ENCODE results near the gene TIAL1. TPM values are rescaled to one million over a fixed set of nuclear protein-coding genes. Genes with fewer than 3 reads are reported as not detected.
"Not testable (repeated sequence)": the region's sequence is repeated elsewhere in the genome, so short reads cannot be mapped to it uniquely, and the experiment has no call there.

TIAL1 gene, protein sequence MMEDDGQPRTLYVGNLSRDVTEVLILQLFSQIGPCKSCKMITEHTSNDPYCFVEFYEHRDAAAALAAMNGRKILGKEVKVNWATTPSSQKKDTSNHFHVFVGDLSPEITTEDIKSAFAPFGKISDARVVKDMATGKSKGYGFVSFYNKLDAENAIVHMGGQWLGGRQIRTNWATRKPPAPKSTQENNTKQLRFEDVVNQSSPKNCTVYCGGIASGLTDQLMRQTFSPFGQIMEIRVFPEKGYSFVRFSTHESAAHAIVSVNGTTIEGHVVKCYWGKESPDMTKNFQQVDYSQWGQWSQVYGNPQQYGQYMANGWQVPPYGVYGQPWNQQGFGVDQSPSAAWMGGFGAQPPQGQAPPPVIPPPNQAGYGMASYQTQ
- 97.7 TPM for total RNA-seq

DNA sequence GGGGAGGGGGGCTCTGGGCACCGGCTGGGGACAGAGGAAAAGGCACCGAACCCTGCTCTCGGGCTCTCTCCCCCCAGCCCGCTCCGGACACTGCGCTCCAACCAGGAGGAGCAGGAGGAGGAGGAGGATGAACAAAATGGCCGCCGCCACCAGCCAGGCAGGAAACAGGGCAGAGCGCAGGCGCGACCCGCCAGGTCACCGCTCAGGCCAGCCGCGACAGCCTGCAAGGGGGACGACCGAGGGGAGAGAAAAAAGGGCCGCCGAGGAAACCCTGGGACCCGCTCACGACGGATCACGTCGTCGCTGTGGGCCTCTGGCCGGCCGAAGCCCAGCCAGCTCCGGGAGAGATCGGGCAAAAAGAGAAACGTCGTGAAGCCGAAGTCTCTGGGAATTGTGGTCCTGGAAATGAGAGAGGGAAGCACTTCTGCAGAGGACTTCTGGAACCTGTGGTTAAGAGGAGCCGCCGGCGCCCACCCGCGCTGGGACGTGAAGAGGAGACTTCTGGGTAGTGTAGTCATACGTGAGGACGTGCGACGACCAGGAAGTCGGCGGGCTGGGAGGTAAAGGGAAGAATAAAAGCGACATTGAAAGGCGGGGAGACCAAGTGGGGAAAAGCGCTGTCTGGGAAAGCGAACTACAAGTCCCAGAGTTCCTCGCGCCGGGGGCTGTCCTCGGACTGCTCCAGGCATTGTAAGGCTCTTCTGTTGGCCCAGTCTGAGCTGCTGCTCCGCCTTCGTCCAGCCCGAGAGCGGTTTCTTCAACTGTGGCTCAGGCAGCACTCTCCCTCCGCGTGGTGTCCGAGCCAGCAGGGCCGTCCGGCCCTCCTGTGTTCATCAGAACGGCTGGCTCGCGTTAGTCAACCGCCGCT, at the start of gene TIAL1:
TIAL1 (minus strand) TSS at position 428 of the 868 bp plus-strand sequence. CDS start 499 bp downstream, outside the sequence.
- peak; percentile 99 for DNase-seq

DNA sequence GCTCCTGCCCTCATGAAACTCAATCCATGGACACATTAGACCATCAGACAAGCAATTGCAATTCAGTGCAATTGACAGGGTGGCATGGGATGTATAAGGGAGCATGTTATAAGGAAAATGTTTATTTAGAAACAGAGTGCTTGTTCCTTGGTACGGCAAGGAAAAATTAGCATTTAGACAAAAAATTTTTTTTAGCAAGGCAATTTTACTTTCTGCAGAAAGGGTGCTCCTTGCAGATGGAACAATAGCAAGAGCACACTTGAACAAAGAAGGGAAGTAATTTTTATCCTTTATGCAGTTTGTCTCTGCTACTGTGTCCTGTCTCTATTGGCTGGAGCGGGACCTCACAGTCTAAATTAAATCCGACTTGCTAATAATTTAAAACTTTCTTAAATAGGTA, 48.2 kb upstream of the TIAL1 start:
- no peak for DNase-seq

DNA sequence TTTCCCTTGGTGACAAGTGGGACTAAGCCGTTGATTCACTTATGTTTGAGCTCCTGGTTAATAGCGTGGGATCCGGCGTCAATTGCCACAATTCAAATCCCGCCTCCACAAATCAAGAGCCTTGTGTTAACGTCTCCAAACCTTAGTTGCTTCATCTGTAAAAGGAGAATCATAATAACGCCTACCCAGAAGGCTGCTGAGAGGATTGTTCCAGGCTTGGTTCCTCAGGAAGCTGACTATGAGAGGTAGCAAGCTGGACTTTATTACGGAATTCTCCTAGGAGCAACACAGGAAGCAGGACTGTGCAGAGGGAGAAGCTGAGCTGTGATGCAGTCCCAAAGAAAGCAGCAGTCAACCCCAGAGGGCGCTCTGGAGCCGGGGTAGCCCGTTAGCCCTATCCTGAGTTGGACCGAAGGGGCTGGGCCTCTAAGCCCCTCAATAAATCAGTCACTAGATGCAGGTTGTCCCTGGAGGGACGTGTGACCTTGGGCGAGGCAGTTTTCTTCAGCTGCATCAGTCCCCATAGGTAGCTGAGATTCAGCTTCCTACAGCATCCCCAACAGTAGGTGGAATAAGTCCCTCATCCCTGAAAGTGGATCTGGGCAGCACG, 47.5 kb upstream of the TIAL1 start:
- no peak for DNase-seq

DNA sequence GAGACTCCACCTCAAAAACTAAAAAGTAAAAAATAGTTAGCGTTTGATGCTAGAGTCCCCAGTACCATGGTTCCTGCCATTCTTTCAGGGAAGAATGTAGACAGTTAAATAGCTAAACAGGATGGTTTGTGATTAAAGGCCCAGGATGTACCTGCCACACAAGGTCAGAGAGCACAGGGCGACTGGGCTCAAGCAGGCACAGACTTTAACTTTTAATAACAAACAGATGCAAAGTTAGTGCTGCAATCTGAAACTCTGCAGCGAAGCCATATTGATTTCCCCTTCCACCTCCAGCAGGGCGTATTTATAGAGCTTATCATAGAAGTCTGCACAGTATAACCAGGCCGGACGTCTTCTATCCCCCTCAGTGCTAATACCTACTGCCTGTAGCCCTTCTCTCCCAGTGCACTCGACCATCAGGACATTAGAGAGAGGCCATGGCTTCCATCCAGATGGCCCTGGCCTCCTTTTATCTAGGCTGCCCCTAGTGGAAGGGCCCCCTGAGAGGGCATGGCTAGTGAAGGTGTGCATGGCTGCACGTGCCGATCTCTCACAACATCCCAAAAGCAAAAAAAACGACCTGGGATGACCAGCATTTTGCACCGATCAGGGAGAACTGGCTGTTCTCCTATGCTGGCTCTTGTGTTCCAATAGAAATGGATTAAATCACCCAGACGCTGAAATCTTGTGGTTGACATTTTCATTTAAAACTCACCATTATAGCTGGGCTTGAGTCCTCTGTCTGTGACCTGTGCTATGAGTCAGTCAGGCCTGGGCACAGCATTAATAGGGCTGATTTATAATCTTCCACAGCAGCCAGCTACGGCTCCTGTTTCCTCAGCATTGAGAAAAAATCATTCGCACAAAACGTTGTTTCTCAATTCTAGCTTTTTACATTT, 46.8 kb upstream of the TIAL1 start:
- DNase-seq, result no peak

DNA sequence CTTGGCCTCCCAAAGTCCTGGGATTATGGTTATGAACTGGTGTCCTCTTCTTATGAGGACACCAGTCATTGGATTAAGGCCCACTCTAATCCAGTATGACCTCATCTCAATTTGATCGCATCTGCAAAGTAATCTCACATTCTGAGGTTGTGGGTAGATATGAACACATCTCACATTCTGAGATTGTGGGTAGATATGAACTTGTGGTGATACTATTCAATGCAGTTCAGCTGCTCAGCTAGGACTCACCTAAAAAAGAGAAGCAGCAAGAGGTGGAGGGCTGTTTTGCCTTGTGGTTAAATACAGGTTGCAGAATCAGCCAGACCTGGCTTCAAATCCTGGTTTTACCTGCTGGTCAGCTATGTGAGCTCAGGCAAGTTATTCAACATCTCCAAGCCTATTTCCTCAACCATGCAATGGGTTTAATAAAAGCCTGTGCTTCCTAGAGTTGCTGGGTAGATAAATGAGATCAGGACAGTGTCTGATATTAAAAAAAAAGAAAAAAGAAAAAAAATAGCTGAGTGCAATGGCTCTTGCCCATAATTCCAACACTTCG, 45.9 kb upstream of the TIAL1 start:
- no peak for DNase-seq

DNA sequence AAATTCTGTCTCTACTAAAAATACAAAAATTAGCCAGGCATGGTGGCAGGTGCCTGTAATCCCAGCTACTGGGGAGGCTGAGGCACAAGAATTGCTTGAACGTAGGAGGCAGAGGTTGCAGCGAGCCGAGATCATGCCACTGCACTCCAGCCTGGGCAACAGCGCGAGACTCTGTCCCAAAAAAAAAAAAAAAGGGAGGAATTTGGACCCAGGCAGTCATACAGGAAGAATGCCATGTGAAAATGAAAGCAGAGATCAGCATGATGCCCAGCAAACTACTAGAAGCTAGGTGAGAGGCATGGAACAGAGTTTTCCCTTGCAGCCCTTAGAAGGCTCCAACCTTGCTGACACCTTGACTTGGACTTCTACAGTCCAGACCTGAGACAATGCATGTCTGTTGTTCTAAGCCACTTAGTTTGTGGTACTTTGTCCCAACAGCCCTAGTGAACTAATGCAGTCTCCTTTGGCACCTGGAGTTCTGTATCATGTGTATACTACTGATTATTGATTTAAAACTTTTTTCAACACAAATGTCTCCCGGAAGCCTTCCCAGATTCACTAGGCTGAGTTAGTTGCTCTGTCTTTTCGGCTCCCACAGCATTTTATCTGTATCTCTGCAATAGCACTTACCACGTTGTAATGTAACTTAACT, 44.2 kb upstream of the TIAL1 start:
- DNase-seq, result no peak

DNA sequence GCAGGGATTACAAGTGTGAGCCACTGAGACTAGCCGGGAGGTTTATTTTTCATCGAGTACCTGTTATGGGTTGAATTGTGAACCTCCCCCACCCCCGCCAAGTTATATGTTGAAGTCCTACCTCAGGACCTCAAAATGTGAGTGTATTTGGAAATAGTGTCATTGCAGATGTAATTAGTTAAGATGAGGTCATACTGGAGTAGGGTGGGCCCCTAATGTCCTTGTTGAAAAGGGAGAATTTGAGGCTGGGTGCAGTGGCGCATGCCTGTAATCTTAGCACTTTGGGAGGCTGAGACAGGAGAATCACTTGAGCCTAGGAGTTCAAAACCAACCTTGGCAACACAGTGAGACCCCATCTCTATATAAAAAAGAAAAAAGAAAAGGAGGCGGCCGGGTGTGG, 43.6 kb upstream of the TIAL1 start:
- no peak for DNase-seq

DNA sequence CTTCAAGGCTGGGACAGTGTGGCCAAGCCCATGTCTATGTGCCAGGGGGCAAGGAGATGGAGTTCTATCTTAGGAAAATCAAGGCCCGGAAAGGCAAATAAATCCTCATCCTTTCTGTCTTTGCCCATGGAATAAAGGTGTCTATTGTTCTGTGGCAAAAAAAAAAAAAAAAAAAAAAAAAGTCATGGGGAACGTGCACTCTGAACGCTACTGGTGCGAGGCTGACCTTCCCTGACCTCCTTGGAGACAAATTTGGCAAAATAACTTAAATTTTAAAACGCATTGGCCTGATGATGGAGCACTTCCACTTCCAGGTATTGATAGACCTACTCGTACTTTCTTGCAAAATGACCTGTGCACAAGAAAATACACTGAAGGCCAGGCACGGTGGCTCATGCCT, 42.2 kb upstream of the TIAL1 start:
- no peak for DNase-seq

DNA sequence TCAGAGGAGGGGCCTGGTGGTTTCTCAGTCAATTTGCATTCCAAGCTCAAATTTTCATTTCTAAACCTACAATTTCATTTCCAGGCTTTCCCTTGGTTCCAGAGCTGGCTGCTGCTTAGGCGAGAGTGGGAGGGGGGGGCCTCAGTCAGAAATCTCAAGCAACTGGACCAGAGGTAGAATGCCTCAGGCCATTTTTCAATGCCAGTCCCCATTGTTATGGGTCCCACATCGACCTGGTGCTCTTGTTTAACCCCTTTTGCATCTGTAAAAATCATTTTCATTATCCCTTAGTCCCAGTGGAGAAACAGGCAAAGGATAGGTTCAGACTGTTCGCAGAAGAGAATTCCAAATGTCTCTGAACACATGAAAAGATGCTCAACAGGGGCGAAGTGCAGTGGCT, 40.9 kb upstream of the TIAL1 start:
- DNase-seq, result no peak

DNA sequence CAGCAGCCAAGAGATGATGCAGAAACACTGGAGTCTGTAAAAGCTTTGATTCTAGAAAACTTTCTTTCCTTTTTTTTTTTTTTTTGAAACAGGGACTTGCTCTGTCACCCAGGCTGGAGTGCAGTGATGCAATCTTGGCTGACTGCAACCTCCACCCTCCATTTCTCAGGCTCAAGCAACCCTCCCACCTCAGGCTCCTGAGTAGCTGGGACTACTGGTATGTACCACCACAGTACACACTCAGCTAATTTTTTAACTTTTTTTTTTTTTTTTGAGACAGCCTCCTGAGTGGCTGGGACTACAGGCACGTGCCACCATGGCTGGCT, 37.4 kb upstream of the TIAL1 start:
- no peak for DNase-seq

DNA sequence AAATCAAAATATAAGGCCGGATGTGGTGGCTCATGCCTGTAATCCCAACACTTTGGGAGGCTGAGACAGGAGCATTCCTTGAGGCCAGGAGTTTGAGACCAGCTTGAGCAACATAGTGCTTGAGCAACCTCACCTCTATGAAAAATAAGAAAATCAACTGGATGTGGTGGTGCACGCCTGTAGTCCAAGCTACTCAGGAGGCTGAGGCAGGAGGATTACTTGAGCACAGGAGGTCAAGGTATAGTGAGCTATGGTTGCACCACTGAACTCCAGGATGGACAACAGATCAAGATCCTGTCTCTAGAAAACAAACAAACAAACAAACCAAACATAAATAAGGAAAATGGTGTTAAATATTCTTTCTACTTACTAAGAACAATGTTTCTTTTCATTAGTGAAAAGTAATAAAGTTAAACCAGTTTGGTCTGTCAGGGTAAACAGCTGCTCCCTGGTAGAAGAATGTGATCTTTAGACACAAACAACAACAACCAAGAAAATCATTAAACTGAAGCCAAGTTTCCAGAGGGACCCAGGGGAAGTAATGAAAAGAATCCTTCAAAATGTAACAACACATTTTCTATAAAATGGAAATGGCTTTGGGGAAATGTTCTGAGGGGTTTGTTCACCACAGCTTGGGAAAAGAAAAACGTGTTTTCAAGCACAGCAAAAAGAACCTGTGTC, 36.9 kb upstream of the TIAL1 start:
- DNase-seq, result peak; percentile 51

DNA sequence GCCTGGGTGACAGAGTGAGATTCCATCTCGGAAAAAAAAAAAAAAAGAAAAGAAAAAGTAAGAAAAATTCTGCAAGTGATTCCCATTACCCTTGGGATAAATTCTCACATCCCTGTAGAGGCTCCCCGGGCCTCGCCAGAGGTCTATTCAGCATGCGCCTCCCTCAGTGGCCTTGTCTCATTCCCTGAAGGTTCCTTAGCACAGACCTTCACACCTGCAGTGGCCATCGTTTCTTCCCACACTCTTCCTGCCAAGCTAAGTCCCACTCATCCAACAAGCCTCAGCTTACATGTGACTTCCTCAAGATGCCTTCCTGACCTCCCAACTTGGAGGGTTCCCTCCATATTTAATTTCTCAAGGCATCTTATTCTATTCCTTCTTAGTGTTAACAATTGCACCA, 33.5 kb upstream of the TIAL1 start:
- DNase-seq, result no peak

DNA sequence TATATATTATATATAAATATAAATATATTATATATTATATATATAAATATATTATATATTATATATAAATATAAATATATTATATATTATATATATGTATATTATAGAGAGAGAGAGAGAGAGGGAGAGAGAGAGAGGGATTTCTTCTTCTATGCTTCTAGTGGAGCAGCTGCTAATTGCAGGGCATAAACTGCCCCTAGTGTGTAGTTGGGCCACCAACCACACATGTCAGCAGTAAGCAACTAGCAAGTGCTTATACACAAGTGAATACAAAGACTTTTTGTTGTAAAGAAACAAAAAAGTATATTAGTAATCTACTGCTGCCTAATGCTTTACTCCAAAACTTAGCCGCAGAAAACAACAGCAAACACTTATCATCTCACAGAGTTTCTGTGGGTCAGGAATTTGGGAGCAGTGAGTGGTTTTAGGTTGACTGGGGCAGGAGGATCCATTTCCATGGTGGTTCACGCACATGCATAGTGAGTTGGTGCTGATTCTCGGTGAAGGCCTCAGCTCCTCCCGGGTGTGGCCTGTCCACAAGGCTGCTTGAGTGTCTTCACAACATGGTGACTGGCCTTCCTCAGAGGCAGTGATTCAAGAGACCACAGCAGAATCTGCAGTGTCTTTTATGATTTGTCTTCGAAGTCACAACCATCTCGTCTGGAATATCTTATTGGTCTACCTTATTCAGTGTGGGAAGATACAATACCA, 29.0 kb upstream of the TIAL1 start:
- DNase-seq, result no peak

DNA sequence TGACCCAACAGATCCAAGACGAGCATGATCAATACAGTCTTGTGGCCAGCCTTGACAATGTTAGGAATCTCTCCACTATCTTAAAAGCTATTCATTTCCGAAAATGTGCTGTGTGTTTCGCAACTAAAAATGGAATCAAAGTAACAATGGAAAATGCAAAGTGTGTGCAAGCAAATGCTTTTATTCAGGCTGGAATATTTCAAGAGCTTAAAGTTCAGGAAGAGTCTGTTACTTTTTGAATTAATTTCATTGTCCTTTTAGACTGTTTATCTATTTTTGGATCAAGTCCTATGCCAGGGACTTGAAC, 24.3 kb upstream of the TIAL1 start:
- DNase-seq, result no peak

DNA sequence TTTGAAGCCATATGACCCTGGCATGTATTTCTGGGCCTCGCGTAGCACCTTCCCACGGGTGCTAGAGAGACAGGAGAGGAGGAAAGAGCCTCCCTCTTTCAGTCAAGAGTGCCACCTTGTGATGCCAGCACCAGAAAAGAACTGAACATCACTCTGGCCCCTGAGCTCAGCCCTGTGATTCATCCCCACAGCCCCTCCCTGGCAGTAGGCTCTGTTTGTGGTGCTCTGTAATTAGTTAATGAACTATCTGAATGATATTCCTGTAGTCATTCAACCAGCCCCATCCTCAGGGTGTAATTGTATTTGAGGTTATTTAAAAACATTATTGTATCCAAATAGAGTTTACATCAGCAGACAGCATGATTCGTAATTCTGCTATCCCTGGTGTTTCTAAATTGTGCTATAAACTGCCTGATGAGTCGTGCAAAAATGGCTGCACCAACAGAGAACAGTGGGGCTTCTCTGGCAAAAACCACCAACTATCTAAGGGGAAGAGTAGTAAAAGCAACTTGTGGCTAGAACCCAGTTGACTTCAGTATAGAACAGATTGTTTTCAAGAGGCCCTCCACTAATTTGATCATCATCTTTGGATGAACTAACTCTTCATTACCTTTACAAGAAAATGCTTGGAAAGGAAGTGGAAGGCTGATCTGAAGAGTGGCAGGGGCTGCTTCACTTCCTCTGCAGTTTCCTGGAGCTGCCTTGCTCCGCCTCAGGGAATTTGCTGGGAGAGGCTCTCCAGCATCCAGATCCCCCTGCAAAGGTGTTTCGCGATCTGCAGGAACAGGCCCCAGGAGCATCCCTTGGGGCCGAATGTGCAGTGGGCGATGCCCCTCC, 23.7 kb upstream of the TIAL1 start:
- DNase-seq, result no peak

DNA sequence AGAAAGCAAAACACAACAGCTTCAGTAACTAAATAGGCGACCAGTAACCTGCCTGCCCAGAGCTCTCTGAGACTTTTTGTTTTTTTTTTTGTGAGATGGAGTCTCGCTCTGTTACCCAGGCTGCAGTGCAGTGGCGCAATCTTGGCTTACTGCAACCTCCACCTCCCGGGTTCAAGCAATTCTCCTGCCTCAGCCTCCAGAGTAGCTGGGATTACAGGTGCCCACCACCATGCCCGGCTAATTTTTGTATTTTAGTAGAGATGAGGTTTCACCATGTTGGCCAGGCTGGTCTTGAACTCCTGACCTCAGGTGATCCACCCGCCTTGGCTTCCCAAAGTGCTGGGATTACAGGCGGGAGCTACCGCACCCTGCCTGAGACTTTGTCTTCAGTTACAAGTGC, 23.0 kb upstream of the TIAL1 start:
- DNase-seq, result not testable (repeated sequence)

DNA sequence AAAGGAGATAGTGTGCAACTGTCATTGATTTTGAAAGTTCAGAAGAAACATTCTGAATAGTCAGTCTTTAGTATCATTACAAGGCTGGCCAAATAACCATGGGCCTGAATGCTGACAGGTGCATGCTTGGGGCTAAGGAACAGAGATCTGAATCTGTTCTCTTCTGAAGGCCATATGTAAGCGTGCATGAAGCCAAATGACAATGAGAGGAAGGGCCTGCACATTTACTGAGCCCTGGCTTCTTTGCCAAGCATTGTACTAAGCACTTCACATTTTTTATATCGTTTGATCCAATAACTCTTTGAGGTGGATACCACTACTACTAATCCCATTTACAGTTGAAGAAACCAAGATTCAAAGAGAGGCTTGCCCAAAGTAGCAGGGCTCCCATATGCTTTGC, 22.5 kb upstream of the TIAL1 start:
- no peak for DNase-seq

DNA sequence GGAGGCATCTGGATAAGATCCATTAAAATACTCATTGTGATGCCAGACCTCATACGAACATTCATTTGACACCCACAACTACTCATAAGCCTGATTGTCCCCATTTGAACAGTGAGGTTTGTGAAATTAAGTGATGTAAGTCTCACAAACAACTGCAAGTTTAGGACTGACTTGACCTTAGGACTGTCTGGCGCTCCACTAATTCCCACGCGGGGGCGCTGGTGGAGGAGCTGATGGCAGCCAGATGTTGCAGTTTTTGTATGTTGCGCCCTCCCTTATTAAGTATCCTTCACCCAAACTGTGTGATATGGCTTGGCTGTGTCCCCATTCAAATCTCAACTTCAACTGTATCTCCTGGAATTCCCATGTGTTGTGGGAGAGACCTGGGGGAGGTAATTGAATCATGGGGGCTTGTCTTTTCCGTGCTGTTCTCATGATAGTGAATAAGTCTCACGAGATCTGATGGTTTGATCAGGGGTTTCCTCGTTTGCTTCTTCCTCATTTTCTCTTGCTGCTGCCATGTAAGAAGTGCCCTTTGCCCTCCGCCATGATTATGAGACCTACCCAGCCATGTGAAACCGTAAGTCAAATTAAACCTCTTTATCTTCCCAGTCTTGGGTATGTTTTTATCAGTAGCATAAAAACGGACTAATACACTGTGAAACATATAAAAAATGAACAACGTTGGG, 20.3 kb upstream of the TIAL1 start:
- peak; percentile 48 for DNase-seq

DNA sequence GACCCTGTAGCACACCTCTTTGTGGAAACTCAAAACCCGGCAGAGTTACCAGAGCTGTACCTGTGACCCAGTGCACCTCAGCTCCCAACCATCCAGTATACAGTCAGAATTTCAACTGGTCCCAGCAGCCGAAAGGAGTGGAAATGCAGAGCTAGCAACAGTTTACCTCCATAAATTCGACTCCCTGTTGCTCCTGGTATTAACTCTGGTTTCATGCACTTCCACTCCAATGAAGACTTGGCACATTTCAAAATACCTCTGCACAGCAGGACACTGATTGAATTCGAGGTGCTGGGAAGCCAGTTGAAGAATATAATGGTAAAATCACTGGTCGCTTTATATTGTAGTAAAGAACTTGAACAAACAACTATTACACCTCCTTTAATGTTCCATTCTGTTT, 17.9 kb upstream of the TIAL1 start:
- no peak for DNase-seq
